Naive thymus-derived CD4-positive, alpha-beta T cell (primary cell): Measurements from ENCODE around the gene GRIN3A. TPM values are rescaled to one million over a fixed set of nuclear protein-coding genes. Genes with fewer than 3 reads are reported as not detected.
"Not testable (repeated sequence)": the region's sequence is repeated elsewhere in the genome, so short reads cannot be mapped to it uniquely, and the experiment has no call there.

Experiments used
- ATAC-seq: fragments of 150-1000 bp; cut with Tn5 transposase; 2 replicates; pipeline ENCODE4 v1.10.0; 2021; ENCODE audit warnings: mild to moderate bottlenecking, moderate library complexity
- CTCF ChIA-PET: fragments of 350-600 bp; sonication (Branson Sonifier 250); formaldehyde crosslinking; loops from one replicate; lab custom pipeline; 2021; ENCODE audit warnings: antibody characterized with exemption; lab: Charles Lee
- POLR2A ChIA-PET: fragments of 350-600 bp; sonication (Branson Sonifier 250); formaldehyde crosslinking; loops from one replicate; lab custom pipeline; 2021; ENCODE audit warnings: antibody characterized with exemption, inconsistent platforms; lab: Charles Lee
- DNase-seq, 9 donors: peaks; one replicate each; pipeline versions ENCODE4 v3.0.0 to v3.0.0-alpha.2; 2020 to 2022; ENCODE audit warnings: mixed read lengths in 1 of 9
- H3K27ac ChIP-seq: one replicate; pipeline ENCODE4 v1.7.0; 2013; ENCODE audit warnings: mild to moderate bottlenecking, low read depth, low read length, moderate library complexity
- H3K27me3 ChIP-seq, 2 donors: one replicate each; pipeline ENCODE4 v1.7.0; 2013; ENCODE audit warnings: low read length in 2 of 2, mild to moderate bottlenecking in 2 of 2, moderate library complexity in 2 of 2; ENCODE audit not compliant: control insufficient read depth in 2 of 2, insufficient read depth in 2 of 2
- H3K36me3 ChIP-seq, 3 experiments: 1 replicate in 2 of 3; 2 replicates in 1 of 3; pipeline ENCODE4 v1.7.0; 2013; ENCODE audit warnings: low read length in 3 of 3, mild to moderate bottlenecking in 3 of 3, moderate library complexity in 1 of 3; ENCODE audit not compliant: insufficient read depth in 3 of 3, control insufficient read depth in 2 of 3
- H3K4me1 ChIP-seq, 2 donors: one replicate each; pipeline ENCODE4 v1.7.0; 2013; ENCODE audit warnings: low read length in 2 of 2, mild to moderate bottlenecking in 2 of 2, moderate library complexity in 1 of 2; ENCODE audit not compliant: control insufficient read depth in 2 of 2, insufficient read depth in 2 of 2
- H3K4me3 ChIP-seq: 2 replicates; pipeline ENCODE4 v1.7.0; 2013; ENCODE audit warnings: mild to moderate bottlenecking, low read length
- H3K9me3 ChIP-seq, 3 experiments: 1 replicate in 2 of 3; 2 replicates in 1 of 3; pipeline ENCODE4 v1.7.0; 2013; ENCODE audit warnings: low read length in 3 of 3; ENCODE audit not compliant: control insufficient read depth in 2 of 3
- H3K27ac Mint-ChIP-seq, 9 donors: one replicate each; pipeline ENCODE4 v1.8.0; 2020 to 2022; ENCODE audit warnings: mixed read lengths in 9 of 9, mild to moderate bottlenecking in 8 of 9, moderate library complexity in 5 of 9, inconsistent platforms in 2 of 9
- H3K27me3 Mint-ChIP-seq, 5 donors: one replicate each; pipeline ENCODE4 v1.8.0; 2021 to 2022; ENCODE audit warnings: mixed read lengths in 5 of 5, mild to moderate bottlenecking in 1 of 5
- H3K36me3 Mint-ChIP-seq, 5 donors: one replicate each; pipeline ENCODE4 v1.8.0; 2020 to 2022; ENCODE audit warnings: mixed read lengths in 5 of 5, mild to moderate bottlenecking in 3 of 5, inconsistent platforms in 1 of 5
- H3K4me1 Mint-ChIP-seq, 7 donors: one replicate each; pipeline ENCODE4 v1.8.0; 2020 to 2022; ENCODE audit warnings: mixed read lengths in 7 of 7, mild to moderate bottlenecking in 3 of 7, inconsistent platforms in 1 of 7
- H3K4me3 Mint-ChIP-seq, 10 donors: one replicate each; pipeline ENCODE4 v1.8.0; 2020 to 2022; ENCODE audit warnings: mild to moderate bottlenecking in 10 of 10, mixed read lengths in 10 of 10, moderate library complexity in 6 of 10, inconsistent platforms in 2 of 10
- H3K9me3 Mint-ChIP-seq, 11 donors: one replicate each; pipeline ENCODE4 v1.8.0; 2020 to 2022; ENCODE audit warnings: mixed read lengths in 11 of 11, mild to moderate bottlenecking in 4 of 11, inconsistent platforms in 1 of 11, moderate library complexity in 1 of 11
- intact Hi-C, 2 donors: fragments of 100-400 bp; cut with micrococcal nuclease; formaldehyde crosslinking; loops; one replicate each; pipeline ENCODE4 v1.15.1; 2023
- polyA plus RNA-seq, 2 donors: library from polyadenylated mRNA; unstranded; fragments of 300-500 nt; fragmentation: Illumina TruSeq; gene quantifications; one replicate each; pipeline ENCODE4 v1.2.3, GENCODE V29; 2021
- total RNA-seq, 6 experiments: library from RNA in 5 of 6; stranded (reverse) in 5 of 6; gene quantifications; 1 replicate in 5 of 6; 2 replicates in 1 of 6; pipeline ENCODE4 v1.2.3 and lab custom pipeline; 2021 to 2026

The GRIN3A gene
- total and polyA plus RNA-seq, 7 experiments from 2014 or later = 0.02 to 0.08 (median 0.05) TPM; not detected in 2

- peak overlapping the region in 7 of 9 donors; percentile 1 to 87 (median 21) for H3K27ac Mint-ChIP-seq
- ATAC-seq (peak; percentile 56), DNase-seq (no peak)
- Histone ChIP-seq H3K4me3 (no peak overlapping the region), H3K27me3 (no peaks in the 10 kb centered on the region), H3K9me3 (no peaks in the 10 kb centered on the region), H3K27ac (no peak overlapping the region), H3K36me3 (peaks cover 11 to 54% (median 14%) of the 10 kb centered on the region in 3 experiments), H3K4me1 (peaks cover 0 to 9% of the 10 kb centered on the region in 2 donors)
- H3K27me3 Mint-ChIP-seq = no peaks in the 10 kb centered on the region
- no peak overlapping the region for H3K4me3 Mint-ChIP-seq
- H3K36me3 Mint-ChIP-seq = peaks cover 42 to 90% (median 70%) of the 10 kb centered on the region in 5 donors
- ChIA-PET POLR2A (no interaction called here), CTCF (interaction anchor here (0.7 to 1.0 kb wide), 2 partner anchors 11 to 150 kb away, joined by 3 to 4 read pairs; no protein-coding TSS in a partner anchor)
- peaks cover 0 to 14% (median 0%) of the 10 kb centered on the region in 11 donors for H3K9me3 Mint-ChIP-seq
- peaks cover 8 to 44% (median 35%) of the 10 kb centered on the region in 7 donors for H3K4me1 Mint-ChIP-seq
- intact Hi-C loops = loop anchor here in 1 of 2 donors (1.0 kb wide), 1 partner anchor 9 kb away; no protein-coding TSS in a partner anchor
These were observed 176.7 kb downstream of the GRIN3A start for GRCh38 chr9:101561740-101562139.

GRCh38 chr9:101549472-101550098, 188.9 kb downstream of the GRIN3A start:
- POLR2A ChIA-PET, H3K27me3 ChIP-seq, H3K4me1 Mint-ChIP-seq, DNase-seq, CTCF ChIA-PET, H3K27me3 Mint-ChIP-seq, H3K4me1 ChIP-seq, H3K4me3 Mint-ChIP-seq, H3K9me3 Mint-ChIP-seq, H3K27ac ChIP-seq, ATAC-seq, H3K9me3 ChIP-seq, H3K4me3 ChIP-seq: not testable (repeated sequence)
- peaks cover 46 to 91% (median 72%) of the 10 kb centered on the region in 5 donors for H3K36me3 Mint-ChIP-seq
- H3K36me3 ChIP-seq = peaks cover 27 to 87% (median 44%) of the 10 kb centered on the region in 3 experiments
- H3K27ac Mint-ChIP-seq = peak overlapping the region in 1 of 9 donors; percentile 38
- intact Hi-C loops = loop anchor here in 1 of 2 donors (2.0 kb wide), 1 partner anchor 17 kb away; no protein-coding TSS in a partner anchor

GRCh38 chr9:101543098-101543735, 195.2 kb downstream of the GRIN3A start:
- Mint-ChIP-seq H3K36me3 (peaks cover 25 to 35% (median 26%) of the 10 kb centered on the region in 5 donors), H3K4me3 (no peak overlapping the region), H3K27me3 (no peaks in the 10 kb centered on the region), H3K9me3 (no peaks in the 10 kb centered on the region), H3K27ac (no peak overlapping the region), H3K4me1 (peaks cover 0 to 4% (median 0%) of the 10 kb centered on the region in 7 donors)
- ChIA-PET CTCF (interaction anchor here (0.6 kb wide), 1 partner anchor 8 kb away, joined by 3 read pairs; no protein-coding TSS in a partner anchor), POLR2A (no interaction called here)
- Histone ChIP-seq H3K27ac (no peak overlapping the region), H3K9me3 (no peaks in the 10 kb centered on the region), H3K4me1 (no peaks in the 10 kb centered on the region), H3K4me3 (no peak overlapping the region), H3K36me3 (peaks cover 23 to 80% (median 41%) of the 10 kb centered on the region in 3 experiments), H3K27me3 (no peaks in the 10 kb centered on the region)
- DNase-seq (no peak), ATAC-seq (no peak)
- intact Hi-C loops = no loop called here

- Mint-ChIP-seq H3K4me1 (peaks cover 0 to 14% (median 4%) of the 10 kb centered on the region in 7 donors), H3K27ac (no peak overlapping the region), H3K36me3 (peaks cover 5 to 9% (median 9%) of the 10 kb centered on the region in 5 donors), H3K4me3 (peak overlapping the region in 1 of 10 donors; percentile 41), H3K9me3 (no peaks in the 10 kb centered on the region), H3K27me3 (no peaks in the 10 kb centered on the region)
- H3K36me3 ChIP-seq = peaks cover 7 to 71% (median 15%) of the 10 kb centered on the region in 3 experiments
- CTCF ChIA-PET = no interaction called here
- H3K9me3 ChIP-seq = no peaks in the 10 kb centered on the region
- no peaks in the 10 kb centered on the region for H3K27me3 ChIP-seq
- H3K4me1 ChIP-seq = peaks cover 13 to 24% of the 10 kb centered on the region in 2 donors
- intact Hi-C loops = no loop called here
- POLR2A ChIA-PET = interaction anchor here (0.7 to 1.1 kb wide), 2 partner anchors 32 to 36 kb away, joined by 3 read pairs; no protein-coding TSS in a partner anchor
- no peak overlapping the region for H3K4me3 ChIP-seq
- no peak overlapping the region for H3K27ac ChIP-seq
- DNase-seq (no peak), ATAC-seq (no peak)
These were observed 198.4 kb downstream of the GRIN3A start for GRCh38 chr9:101540069-101540468.

- no peaks in the 10 kb centered on the region for H3K27me3 Mint-ChIP-seq
- Histone ChIP-seq H3K4me3 (no peak overlapping the region), H3K36me3 (peaks cover 0 to 50% (median 8%) of the 10 kb centered on the region in 3 experiments), H3K9me3 (no peaks in the 10 kb centered on the region), H3K27ac (no peak overlapping the region), H3K27me3 (no peaks in the 10 kb centered on the region), H3K4me1 (peaks cover 20 to 24% of the 10 kb centered on the region in 2 donors)
- H3K27ac Mint-ChIP-seq = no peak overlapping the region
- H3K4me1 Mint-ChIP-seq = peaks cover 14 to 23% (median 16%) of the 10 kb centered on the region in 7 donors
- ChIA-PET POLR2A (interaction anchor here (0.6 to 1.8 kb wide), 3 partner anchors 31 to 139 kb away, joined by 3 to 4 read pairs (median 4); partner anchors contain the start of genes MRPL50 and ZNF189), CTCF (interaction anchor here (0.7 to 2.0 kb wide), 2 partner anchors 30 to 150 kb away, joined by 4 to 7 read pairs; no protein-coding TSS in a partner anchor)
- H3K36me3 Mint-ChIP-seq = peaks cover 0 to 9% (median 5%) of the 10 kb centered on the region in 5 donors
- H3K4me3 Mint-ChIP-seq = no peak overlapping the region
- DNase-seq (peak in 5 of 9 donors; percentile 8 to 24 (median 12)), ATAC-seq (no peak)
- intact Hi-C loops = no loop called here
- H3K9me3 Mint-ChIP-seq = no peaks in the 10 kb centered on the region
These were observed 201.5 kb downstream of the GRIN3A start for GRCh38 chr9:101536938-101537337.

DNA sequence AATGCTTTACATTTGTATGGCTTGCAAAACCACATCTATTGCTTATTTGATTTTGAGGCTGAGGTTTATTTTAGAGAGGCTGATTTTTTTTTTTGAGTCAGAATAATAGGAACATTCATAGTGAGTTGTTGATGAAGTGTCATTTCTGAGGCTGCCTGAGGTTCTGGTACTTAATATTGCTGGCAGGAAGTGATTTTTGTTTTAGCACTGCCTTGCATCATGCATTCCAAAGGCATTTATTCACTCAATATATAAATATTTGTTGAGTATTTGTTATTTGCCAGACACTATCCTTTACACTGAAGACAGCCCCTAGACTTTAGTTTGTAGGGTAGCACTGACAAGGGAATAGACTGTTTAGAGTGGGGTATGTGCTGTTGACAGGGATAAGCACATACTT, 202.1 kb downstream of the GRIN3A start:
- Mint-ChIP-seq H3K4me1 (peaks cover 14 to 23% (median 16%) of the 10 kb centered on the region in 7 donors), H3K9me3 (no peaks in the 10 kb centered on the region), H3K4me3 (peak overlapping the region in 7 of 10 donors; percentile 26 to 92 (median 36)), H3K27ac (no peak overlapping the region), H3K36me3 (peaks cover 0 to 9% (median 5%) of the 10 kb centered on the region in 5 donors), H3K27me3 (peaks cover 0 to 3% (median 0%) of the 10 kb centered on the region in 5 donors)
- Histone ChIP-seq H3K27me3 (no peaks in the 10 kb centered on the region), H3K4me1 (peaks cover 20 to 24% of the 10 kb centered on the region in 2 donors), H3K36me3 (peaks cover 0 to 49% (median 6%) of the 10 kb centered on the region in 3 experiments), H3K27ac (no peak overlapping the region), H3K4me3 (no peak overlapping the region), H3K9me3 (no peaks in the 10 kb centered on the region)
- ChIA-PET CTCF (interaction anchor here (0.7 to 2.0 kb wide), 2 partner anchors 31 to 38 kb away, joined by 3 to 7 read pairs; no protein-coding TSS in a partner anchor), POLR2A (interaction anchor here (1.1 to 1.8 kb wide), 3 partner anchors 31 to 138 kb away, joined by 3 to 4 read pairs (median 3); partner anchors contain the start of genes MRPL50 and ZNF189)
- DNase-seq = no peak
- intact Hi-C loops = no loop called here
- ATAC-seq = no peak
